KMS-11 (cell line): ENCODE data around the gene LDAF1.

ENCODE experiments used
- H2AFZ ChIP-seq: fragments of 200-600 bp; sonication (generic); 2 replicates; pipeline ENCODE4 v1.6.1; 2016; ENCODE audit warnings: antibody characterized with exemption, mixed run types, low read depth
- H3K27ac ChIP-seq: fragments of 200-600 bp; sonication (generic); 2 replicates; pipeline ENCODE4 v1.6.1; 2016; ENCODE audit warnings: mild to moderate bottlenecking, mixed run types
- H3K27me3 ChIP-seq: fragments of 200-600 bp; sonication (generic); 2 replicates; pipeline ENCODE4 v1.6.1; 2017; ENCODE audit warnings: mild to moderate bottlenecking, low read depth, mixed run types, moderate library complexity; ENCODE audit not compliant: insufficient read depth
- H3K36me3 ChIP-seq: fragments of 200-600 bp; sonication (generic); 2 replicates; pipeline ENCODE4 v1.6.1; 2017; ENCODE audit warnings: mild to moderate bottlenecking, mixed run types; ENCODE audit not compliant: insufficient read depth
- H3K4me1 ChIP-seq: fragments of 200-600 bp; sonication (generic); 2 replicates; pipeline ENCODE4 v1.6.1; 2016; ENCODE audit warnings: mild to moderate bottlenecking, low read depth, mixed run types; ENCODE audit not compliant: poor library complexity, severe bottlenecking
- H3K4me2 ChIP-seq: fragments of 200-600 bp; sonication (generic); 2 replicates; pipeline ENCODE4 v1.7.0; 2016; ENCODE audit warnings: mild to moderate bottlenecking, mixed run types
- H3K4me3 ChIP-seq: fragments of 200-600 bp; sonication (generic); IDR thresholded peaks from 2 replicates; pipeline ENCODE4 v1.6.1; 2017; ENCODE audit warnings: low read depth, low read length, mixed read lengths; ENCODE audit not compliant: insufficient read depth
- H3K79me2 ChIP-seq: fragments of 200-600 bp; sonication (generic); 2 replicates; pipeline ENCODE4 v1.6.1; 2016; ENCODE audit warnings: low read depth, mixed run types; ENCODE audit not compliant: insufficient read depth
- H3K9ac ChIP-seq: fragments of 200-600 bp; sonication (generic); 2 replicates; pipeline ENCODE4 v1.6.1; 2016; ENCODE audit warnings: mild to moderate bottlenecking, mixed run types
- H4K20me1 ChIP-seq: fragments of 200-600 bp; sonication (generic); 2 replicates; pipeline ENCODE4 v1.6.1; 2016; ENCODE audit warnings: mild to moderate bottlenecking, mixed run types; ENCODE audit not compliant: insufficient read depth
- CTCF ChIP-seq: fragments of 200-600 bp; sonication (generic); conservative IDR thresholded peaks from 2 replicates; pipeline ENCODE4 v1.6.1; 2017; ENCODE audit warnings: low read depth, mild to moderate bottlenecking, antibody characterized with exemption, low read length, moderate library complexity, mixed read lengths

The LDAF1 gene

GRCh38 chr16:21172650-21173049 is 14.2 kb downstream of the LDAF1 start:
- no peak overlapping the region for H3K9ac ChIP-seq

GRCh38 chr16:21175397-21175796 is 16.9 kb downstream of the LDAF1 start:
- Histone ChIP-seq H3K27ac (no peak overlapping the region), H3K36me3 (no peaks in the 10 kb centered on the region), H3K4me3 (no peak overlapping the region), H3K4me1 (no peaks in the 10 kb centered on the region), H3K27me3 (no peaks in the 10 kb centered on the region), H3K79me2 (no peaks in the 10 kb centered on the region), H4K20me1 (no peaks in the 10 kb centered on the region), H3K4me2 (no peak overlapping the region), H2AFZ (no peak overlapping the region), H3K9ac (no peak overlapping the region)
- TF ChIP-seq CTCF: no peak

More at GRCh38 chr16:21172650-21173049, 14.2 kb downstream of the LDAF1 start:
- Histone ChIP-seq H4K20me1 (no peaks in the 10 kb centered on the region), H3K4me2 (no peak overlapping the region), H3K27me3 (no peaks in the 10 kb centered on the region), H3K4me3 (no peak overlapping the region), H3K27ac (no peak overlapping the region), H2AFZ (no peak overlapping the region), H3K4me1 (no peaks in the 10 kb centered on the region), H3K79me2 (no peaks in the 10 kb centered on the region), H3K36me3 (no peaks in the 10 kb centered on the region)
- no peak for TF ChIP-seq CTCF

GRCh38 chr16:21179126-21179982 is 20.9 kb downstream of the LDAF1 start:
- Histone ChIP-seq H4K20me1 (no peaks in the 10 kb centered on the region), H3K36me3 (no peaks in the 10 kb centered on the region), H3K79me2 (no peaks in the 10 kb centered on the region), H3K9ac (no peak overlapping the region), H2AFZ (no peak overlapping the region), H3K27me3 (no peaks in the 10 kb centered on the region), H3K4me2 (no peak overlapping the region), H3K27ac (no peak overlapping the region), H3K4me1 (no peaks in the 10 kb centered on the region), H3K4me3 (no peak overlapping the region)
- TF ChIP-seq CTCF: no peak

- H3K27me3 ChIP-seq: no peaks in the 10 kb centered on the region
- no peak for TF ChIP-seq CTCF
These were observed 21.5 kb downstream of the LDAF1 start for GRCh38 chr16:21179983-21180365.

More at GRCh38 chr16:21179983-21180365, 21.5 kb downstream of the LDAF1 start:
- Histone ChIP-seq H3K4me2 (no peak overlapping the region), H3K27ac (no peak overlapping the region), H3K79me2 (no peaks in the 10 kb centered on the region), H3K4me1 (no peaks in the 10 kb centered on the region), H4K20me1 (no peaks in the 10 kb centered on the region), H3K36me3 (no peaks in the 10 kb centered on the region), H2AFZ (no peak overlapping the region), H3K4me3 (no peak overlapping the region), H3K9ac (no peak overlapping the region)
